K562 (cell line): ENCODE data around the gene RIMOC1. TPM values are rescaled to one million over a fixed set of nuclear protein-coding genes. Genes with fewer than 3 reads are reported as not detected.
A peak's percentile ranks its signal among the peaks of the same experiment; 100 is the strongest.

Experiments used
- FOXM1 ChIP-seq, 2 experiments: fragments of 450-650 bp in 1 of 2; sonication (generic) in 1 of 2; formaldehyde crosslinking in 1 of 2; IDR thresholded peaks; 2 replicates each; pipeline versions ENCODE4 v1.6.1 to v1.9.0; 2017 to 2022; ENCODE audit warnings: low read depth in 2 of 2, mild to moderate bottlenecking in 2 of 2, missing genetic modification reagents in 1 of 2, moderate library complexity in 1 of 2
- KDM1A ChIP-seq, 2 experiments: fragments of 450-650 bp; IDR thresholded peaks; 2 replicates each; pipeline ENCODE4 v1.6.1; 2016; ENCODE audit warnings: mild to moderate bottlenecking in 2 of 2
- PHF8 ChIP-seq: fragments of 200-600 bp; sonication (generic); IDR thresholded peaks from 2 replicates; pipeline ENCODE4 v1.6.1; 2012; ENCODE audit warnings: mixed run types, mild to moderate bottlenecking, inconsistent platforms, low read length, moderate library complexity, borderline replicate concordance
- PPARD ChIP-seq: fragments of 250-450 bp; sonication (Bioruptor Pico); IDR thresholded peaks from 2 replicates; pipeline ENCODE4 v1.8.0; 2022; ENCODE audit warnings: inconsistent platforms, mild to moderate bottlenecking, moderate library complexity
- PYGO2 ChIP-seq: fragments of 450-650 bp; IDR thresholded peaks from 2 replicates; pipeline ENCODE4 v1.6.1; 2016; ENCODE audit warnings: mild to moderate bottlenecking, missing genetic modification characterization, moderate library complexity, missing compliant biosample characterization
- SAFB ChIP-seq: fragments of 200-400 bp; formaldehyde crosslinking; IDR thresholded peaks from 2 replicates; pipeline ENCODE4 v1.6.1; 2017; ENCODE audit warnings: low read depth, low read length, borderline replicate concordance
- WHSC1 ChIP-seq: IDR thresholded peaks from one replicate; pipeline ENCODE4 v1.6.1; 2012; ENCODE audit warnings: low read length, control low read depth, inconsistent platforms
- ZC3H4 ChIP-seq: sonication (generic); formaldehyde crosslinking; IDR thresholded peaks from 2 replicates; pipeline ENCODE4 v1.9.0; 2021; ENCODE audit warnings: missing genetic modification reagents, borderline replicate concordance
- ZNF431 ChIP-seq: sonication (generic); formaldehyde crosslinking; IDR thresholded peaks from 2 replicates; pipeline ENCODE4 v1.8.0; 2022; ENCODE audit warnings: mild to moderate bottlenecking, missing genetic modification reagents
- polyA plus RNA-seq, 8 experiments: library from polyadenylated mRNA; depleted of rRNA in 4 of 8; stranded (reverse) in 5 of 8; unstranded in 3 of 8; fragments of >200 nt; fragmentation: Nextera tagmentation in 2 of 8; fragmentation: Illumina TruSeq in 1 of 8; extraction: Ambion mirVana in 2 of 8; extraction: Trizol in 1 of 8; gene quantifications; 2 replicates each; pipeline versions ENCODE4 v1.2.1 to v1.2.3, GENCODE V29; 2011 to 2014; ENCODE audit warnings: inconsistent platforms in 1 of 8, missing spikeins in 1 of 8
- total RNA-seq, 7 experiments: library from RNA; depleted of rRNA in 6 of 7; stranded (reverse); fragments of >200 nt in 6 of 7; fragmentation: Illumina TruSeq in 2 of 7; extraction: Trizol in 2 of 7; gene quantifications; 2 replicates each; pipeline versions ENCODE4 v1.2.1 to v1.2.3, GENCODE V29; 2011 to 2021; ENCODE audit warnings: low replicate concordance in 1 of 7
- TF ChIP-seq, protein P1 (sequence below): fragments of 450-650 bp; IDR thresholded peaks from 2 replicates; pipeline ENCODE4 v1.6.1; 2016; ENCODE audit warnings: borderline replicate concordance
- TF ChIP-seq, protein P2 (sequence below): sonication (generic); formaldehyde crosslinking; IDR thresholded peaks from 2 replicates; pipeline ENCODE4 v1.5.0; 2020; ENCODE audit warnings: missing genetic modification reagents
- TF ChIP-seq, protein P3 (sequence below), 2 experiments: fragments of 150-350 bp in 1 of 2; IDR thresholded peaks; 2 replicates each; pipeline ENCODE4 v1.6.1; 2012 to 2016; ENCODE audit warnings: low read depth in 2 of 2, low read length in 2 of 2, mild to moderate bottlenecking in 1 of 2, moderate library complexity in 1 of 2
- TF ChIP-seq, protein P4 (sequence below), 2 experiments: fragments of 450-650 bp; formaldehyde crosslinking in 1 of 2; IDR thresholded peaks; 2 replicates each; pipeline versions ENCODE4 v1.4.0 to v1.6.1; 2014 to 2020; ENCODE audit warnings: mild to moderate bottlenecking in 2 of 2, borderline replicate concordance in 1 of 2, low read depth in 1 of 2

Gene RIMOC1
- total and polyA plus RNA-seq, 9 of the 15 experiments (the other 6 are each of a cell fraction or from before 2014, with no cell fraction given) = 11.6 to 63.1 (median 30.8) TPM

DNA sequence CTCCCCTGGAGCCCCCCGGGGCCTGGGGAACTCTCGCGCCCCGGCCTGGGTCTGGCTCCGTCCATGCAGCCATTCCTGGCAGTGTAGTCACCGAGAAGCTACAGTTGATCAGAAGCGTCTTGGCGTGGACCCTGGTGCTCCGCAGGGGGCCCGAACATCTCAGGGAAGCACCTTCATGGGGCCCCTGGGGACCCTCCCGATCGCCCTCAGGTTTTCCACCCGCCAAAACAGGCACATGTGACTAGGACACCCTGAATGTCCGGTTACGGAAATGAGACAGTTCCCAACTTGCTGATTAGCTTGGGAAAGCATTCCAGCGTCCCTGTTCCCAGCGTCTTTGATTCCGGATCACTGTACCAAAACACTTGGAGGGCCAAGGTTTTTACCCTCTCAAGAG lies 21.4 kb downstream of the RIMOC1 start (continued):
- TF ChIP-seq, protein P1, sequence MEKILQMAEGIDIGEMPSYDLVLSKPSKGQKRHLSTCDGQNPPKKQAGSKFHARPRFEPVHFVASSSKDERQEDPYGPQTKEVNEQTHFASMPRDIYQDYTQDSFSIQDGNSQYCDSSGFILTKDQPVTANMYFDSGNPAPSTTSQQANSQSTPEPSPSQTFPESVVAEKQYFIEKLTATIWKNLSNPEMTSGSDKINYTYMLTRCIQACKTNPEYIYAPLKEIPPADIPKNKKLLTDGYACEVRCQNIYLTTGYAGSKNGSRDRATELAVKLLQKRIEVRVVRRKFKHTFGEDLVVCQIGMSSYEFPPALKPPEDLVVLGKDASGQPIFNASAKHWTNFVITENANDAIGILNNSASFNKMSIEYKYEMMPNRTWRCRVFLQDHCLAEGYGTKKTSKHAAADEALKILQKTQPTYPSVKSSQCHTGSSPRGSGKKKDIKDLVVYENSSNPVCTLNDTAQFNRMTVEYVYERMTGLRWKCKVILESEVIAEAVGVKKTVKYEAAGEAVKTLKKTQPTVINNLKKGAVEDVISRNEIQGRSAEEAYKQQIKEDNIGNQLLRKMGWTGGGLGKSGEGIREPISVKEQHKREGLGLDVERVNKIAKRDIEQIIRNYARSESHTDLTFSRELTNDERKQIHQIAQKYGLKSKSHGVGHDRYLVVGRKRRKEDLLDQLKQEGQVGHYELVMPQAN = no peak
- TF ChIP-seq, protein P2, sequence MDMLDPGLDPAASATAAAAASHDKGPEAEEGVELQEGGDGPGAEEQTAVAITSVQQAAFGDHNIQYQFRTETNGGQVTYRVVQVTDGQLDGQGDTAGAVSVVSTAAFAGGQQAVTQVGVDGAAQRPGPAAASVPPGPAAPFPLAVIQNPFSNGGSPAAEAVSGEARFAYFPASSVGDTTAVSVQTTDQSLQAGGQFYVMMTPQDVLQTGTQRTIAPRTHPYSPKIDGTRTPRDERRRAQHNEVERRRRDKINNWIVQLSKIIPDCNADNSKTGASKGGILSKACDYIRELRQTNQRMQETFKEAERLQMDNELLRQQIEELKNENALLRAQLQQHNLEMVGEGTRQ (CRISPR knock-in tag) = peak; percentile 57
- no peak for TF ChIP-seq PPARD (CRISPR knock-in tag)
- no peak for TF ChIP-seq ZNF431 (CRISPR knock-in tag)
- TF ChIP-seq, protein P3, sequence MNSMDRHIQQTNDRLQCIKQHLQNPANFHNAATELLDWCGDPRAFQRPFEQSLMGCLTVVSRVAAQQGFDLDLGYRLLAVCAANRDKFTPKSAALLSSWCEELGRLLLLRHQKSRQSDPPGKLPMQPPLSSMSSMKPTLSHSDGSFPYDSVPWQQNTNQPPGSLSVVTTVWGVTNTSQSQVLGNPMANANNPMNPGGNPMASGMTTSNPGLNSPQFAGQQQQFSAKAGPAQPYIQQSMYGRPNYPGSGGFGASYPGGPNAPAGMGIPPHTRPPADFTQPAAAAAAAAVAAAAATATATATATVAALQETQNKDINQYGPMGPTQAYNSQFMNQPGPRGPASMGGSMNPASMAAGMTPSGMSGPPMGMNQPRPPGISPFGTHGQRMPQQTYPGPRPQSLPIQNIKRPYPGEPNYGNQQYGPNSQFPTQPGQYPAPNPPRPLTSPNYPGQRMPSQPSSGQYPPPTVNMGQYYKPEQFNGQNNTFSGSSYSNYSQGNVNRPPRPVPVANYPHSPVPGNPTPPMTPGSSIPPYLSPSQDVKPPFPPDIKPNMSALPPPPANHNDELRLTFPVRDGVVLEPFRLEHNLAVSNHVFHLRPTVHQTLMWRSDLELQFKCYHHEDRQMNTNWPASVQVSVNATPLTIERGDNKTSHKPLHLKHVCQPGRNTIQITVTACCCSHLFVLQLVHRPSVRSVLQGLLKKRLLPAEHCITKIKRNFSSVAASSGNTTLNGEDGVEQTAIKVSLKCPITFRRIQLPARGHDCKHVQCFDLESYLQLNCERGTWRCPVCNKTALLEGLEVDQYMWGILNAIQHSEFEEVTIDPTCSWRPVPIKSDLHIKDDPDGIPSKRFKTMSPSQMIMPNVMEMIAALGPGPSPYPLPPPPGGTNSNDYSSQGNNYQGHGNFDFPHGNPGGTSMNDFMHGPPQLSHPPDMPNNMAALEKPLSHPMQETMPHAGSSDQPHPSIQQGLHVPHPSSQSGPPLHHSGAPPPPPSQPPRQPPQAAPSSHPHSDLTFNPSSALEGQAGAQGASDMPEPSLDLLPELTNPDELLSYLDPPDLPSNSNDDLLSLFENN (IDR thresholded peaks at IDR 0.05; ENCODE audit: low read depth in 2 of 2, low read length in 2 of 2) = no peak
- 0 out of 2 replicates have a peak, but pooled peaks have one; percentile 81 for TF ChIP-seq ZC3H4 (CRISPR knock-in tag)
- TF ChIP-seq, protein P4, sequence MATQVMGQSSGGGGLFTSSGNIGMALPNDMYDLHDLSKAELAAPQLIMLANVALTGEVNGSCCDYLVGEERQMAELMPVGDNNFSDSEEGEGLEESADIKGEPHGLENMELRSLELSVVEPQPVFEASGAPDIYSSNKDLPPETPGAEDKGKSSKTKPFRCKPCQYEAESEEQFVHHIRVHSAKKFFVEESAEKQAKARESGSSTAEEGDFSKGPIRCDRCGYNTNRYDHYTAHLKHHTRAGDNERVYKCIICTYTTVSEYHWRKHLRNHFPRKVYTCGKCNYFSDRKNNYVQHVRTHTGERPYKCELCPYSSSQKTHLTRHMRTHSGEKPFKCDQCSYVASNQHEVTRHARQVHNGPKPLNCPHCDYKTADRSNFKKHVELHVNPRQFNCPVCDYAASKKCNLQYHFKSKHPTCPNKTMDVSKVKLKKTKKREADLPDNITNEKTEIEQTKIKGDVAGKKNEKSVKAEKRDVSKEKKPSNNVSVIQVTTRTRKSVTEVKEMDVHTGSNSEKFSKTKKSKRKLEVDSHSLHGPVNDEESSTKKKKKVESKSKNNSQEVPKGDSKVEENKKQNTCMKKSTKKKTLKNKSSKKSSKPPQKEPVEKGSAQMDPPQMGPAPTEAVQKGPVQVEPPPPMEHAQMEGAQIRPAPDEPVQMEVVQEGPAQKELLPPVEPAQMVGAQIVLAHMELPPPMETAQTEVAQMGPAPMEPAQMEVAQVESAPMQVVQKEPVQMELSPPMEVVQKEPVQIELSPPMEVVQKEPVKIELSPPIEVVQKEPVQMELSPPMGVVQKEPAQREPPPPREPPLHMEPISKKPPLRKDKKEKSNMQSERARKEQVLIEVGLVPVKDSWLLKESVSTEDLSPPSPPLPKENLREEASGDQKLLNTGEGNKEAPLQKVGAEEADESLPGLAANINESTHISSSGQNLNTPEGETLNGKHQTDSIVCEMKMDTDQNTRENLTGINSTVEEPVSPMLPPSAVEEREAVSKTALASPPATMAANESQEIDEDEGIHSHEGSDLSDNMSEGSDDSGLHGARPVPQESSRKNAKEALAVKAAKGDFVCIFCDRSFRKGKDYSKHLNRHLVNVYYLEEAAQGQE (IDR thresholded peaks at IDR 0.05; ENCODE audit: borderline replicate concordance) = no peak
- TF ChIP-seq, protein P4 (CRISPR knock-in tag; IDR thresholded peaks at IDR 0.05; ENCODE audit: low read depth) = no peak
- peak; percentile 0; the same call in 1 of the 2 replicates for TF ChIP-seq PHF8
- TF ChIP-seq WHSC1 = no peak
- TF ChIP-seq PYGO2 = no peak
- no peak for TF ChIP-seq FOXM1 (IDR thresholded peaks at IDR 0.05; ENCODE audit: low read depth)
- TF ChIP-seq FOXM1 (CRISPR knock-in tag; IDR thresholded peaks at IDR 0.05; ENCODE audit: low read depth) = no peak
- no peak for TF ChIP-seq KDM1A (IDR thresholded peaks at IDR 0.05)
- no peak for TF ChIP-seq SAFB
